OCI-M2 (cell line): ENCODE results near the gene MAGI2.

Source experiments
- DNase-seq: peaks from one replicate; lab custom pipeline; 2025; ENCODE audit not compliant: unreplicated experiment; lab: John Stamatoyannopoulos, UW

MAGI2 gene

GRCh38 chr7:78760620-78761355 is 692.7 kb downstream of the MAGI2 start:
- DNase-seq = no peak

DNA sequence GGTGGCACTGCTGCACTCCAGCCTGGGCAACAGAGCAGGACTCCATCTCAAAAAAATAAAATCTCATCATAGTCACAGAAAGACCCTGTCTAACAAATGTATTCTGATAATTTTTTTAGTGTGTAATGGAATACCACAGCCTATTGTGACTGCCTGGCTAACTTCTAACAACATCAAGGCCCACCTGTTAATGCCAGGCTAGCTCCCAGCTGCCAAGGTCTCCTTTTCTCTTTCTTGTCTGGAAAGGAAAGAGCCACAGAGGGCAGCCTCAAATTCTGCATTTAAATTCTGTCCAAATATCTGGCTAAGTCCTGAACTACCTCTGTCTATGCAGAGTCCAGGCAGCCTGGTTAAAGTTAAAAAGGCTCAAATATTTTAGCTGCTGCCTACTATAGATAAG is 700.9 kb downstream of the MAGI2 start:
- DNase-seq = no peak

- no peak for DNase-seq
Observed at GRCh38 chr7:78751253-78751652, 702.2 kb downstream of the MAGI2 start.

GRCh38 chr7:78749052-78749746 is 704.3 kb downstream of the MAGI2 start:
- DNase-seq = no peak

DNA sequence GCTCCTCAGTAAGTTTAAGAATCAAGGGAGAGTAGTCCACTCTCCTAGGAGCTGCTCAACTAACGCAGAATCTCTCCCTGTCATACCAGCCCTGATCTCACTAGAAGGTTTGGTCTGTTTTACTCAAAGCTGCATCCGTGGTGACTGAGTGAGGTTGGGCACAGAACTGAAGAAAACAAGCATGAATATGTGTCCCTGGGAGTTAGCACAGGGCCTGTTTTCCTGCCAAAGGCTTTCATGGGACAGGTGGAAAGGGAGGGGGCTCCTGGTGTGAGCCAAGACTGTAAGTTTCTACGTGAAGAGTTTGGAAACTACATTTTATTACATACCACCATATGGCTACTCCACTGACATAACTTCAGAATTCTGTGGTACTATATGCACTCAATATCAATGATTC is 705.9 kb downstream of the MAGI2 start:
- no peak for DNase-seq

DNA sequence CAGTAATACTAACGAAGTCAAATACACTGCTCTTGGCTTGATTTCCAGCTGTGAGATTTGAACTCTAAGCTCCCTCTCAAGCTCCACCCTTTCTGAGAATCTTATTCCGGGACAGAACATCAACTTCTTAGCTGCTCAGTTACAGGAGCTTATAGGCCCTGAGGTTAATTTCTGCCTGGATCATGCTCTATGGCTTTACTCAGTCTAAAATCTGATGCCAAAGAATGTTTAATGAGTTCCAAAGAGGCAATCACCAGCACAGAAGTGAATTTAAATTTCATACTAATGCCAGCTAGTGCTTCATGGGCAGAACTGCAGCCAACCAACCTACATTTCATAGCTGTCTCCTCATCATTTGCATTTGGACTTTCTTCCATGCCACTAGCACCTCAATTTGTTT is 707.2 kb downstream of the MAGI2 start:
- no peak for DNase-seq

- no peak for DNase-seq
Observed at GRCh38 chr7:78742694-78743093, 710.8 kb downstream of the MAGI2 start.

DNA sequence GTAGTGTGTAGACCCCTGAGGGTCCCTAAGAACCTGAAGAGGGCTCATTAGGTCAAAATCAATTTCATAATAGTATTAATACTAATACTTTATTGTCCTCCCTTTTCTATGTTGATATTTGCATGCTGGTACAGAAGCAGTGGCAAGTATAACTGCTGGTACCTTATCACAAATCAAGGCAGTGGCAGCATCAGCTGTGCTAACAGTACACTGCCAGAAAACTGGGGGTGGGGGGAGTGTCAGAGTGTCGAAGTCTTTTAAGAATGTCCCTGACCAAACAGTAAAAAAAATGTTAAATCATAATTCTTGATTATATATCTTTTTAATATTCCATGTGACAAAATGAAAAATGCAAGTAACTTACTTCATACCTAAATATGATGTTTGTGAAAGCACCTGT is 716.9 kb downstream of the MAGI2 start:
- no peak for DNase-seq

DNA sequence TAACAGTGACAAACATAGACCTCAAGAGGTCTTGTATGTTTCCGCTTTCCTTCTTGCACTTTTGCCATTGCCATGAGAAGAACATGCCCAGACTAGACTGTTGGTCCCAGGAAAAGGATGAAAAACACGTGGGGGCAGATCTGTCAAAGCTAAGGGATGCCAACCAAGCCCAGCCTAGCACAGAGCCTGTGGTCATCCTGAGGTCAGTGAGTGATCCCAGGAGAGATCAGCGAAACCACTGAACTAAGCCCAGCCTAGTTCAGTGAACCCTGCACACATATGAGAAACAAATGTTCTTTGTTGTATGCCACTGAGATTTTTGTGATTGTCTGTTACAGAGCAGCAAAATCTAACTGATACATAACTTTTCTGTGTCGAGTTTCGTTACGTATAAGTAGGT is 718.8 kb downstream of the MAGI2 start:
- no peak for DNase-seq

- DNase-seq = no peak
Observed at GRCh38 chr7:78720066-78720465, 733.4 kb downstream of the MAGI2 start.

- no peak for DNase-seq
Observed at GRCh38 chr7:78718212-78718611, 735.3 kb downstream of the MAGI2 start.

DNA sequence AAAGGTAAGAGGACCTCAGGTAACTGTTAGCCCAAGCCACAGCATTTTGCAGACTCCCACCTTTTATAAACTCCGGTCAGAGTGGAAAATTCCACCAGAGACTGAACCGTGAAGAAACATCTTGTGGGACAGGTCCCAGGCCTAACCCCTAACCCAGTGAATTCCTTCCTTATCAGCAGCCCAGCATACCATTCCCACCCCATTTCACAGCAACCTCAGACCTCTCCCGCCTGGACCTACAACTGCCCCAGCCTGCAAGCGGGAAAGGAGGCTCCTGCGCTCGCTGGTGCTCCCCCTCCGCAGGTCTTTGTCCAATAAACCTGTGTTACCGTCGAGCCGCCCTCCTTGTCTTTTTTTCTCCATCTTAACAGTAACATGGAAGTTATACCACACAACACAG is 736.6 kb downstream of the MAGI2 start:
- no peak for DNase-seq

DNA sequence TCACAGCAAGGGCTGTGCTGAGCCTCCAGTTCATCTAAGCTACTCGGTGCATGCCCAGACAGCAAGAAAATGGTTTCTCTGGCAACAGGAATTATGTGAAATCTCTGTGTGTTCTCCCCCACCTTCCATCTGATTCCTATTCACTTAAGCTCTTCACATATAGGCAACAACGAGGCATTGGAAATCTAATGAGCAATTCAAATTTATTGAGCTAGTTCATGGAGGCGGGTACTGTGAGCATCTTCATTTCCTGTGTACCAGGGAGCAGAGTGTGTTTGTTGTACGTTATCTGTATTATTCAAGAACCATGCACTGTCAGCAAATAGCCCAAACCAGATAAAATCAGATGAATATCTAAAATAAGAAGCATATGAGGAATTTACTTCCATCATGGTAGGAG is 739.1 kb downstream of the MAGI2 start:
- DNase-seq = no peak

GRCh38 chr7:78712111-78712510 is 741.4 kb downstream of the MAGI2 start:
- no peak for DNase-seq

DNA sequence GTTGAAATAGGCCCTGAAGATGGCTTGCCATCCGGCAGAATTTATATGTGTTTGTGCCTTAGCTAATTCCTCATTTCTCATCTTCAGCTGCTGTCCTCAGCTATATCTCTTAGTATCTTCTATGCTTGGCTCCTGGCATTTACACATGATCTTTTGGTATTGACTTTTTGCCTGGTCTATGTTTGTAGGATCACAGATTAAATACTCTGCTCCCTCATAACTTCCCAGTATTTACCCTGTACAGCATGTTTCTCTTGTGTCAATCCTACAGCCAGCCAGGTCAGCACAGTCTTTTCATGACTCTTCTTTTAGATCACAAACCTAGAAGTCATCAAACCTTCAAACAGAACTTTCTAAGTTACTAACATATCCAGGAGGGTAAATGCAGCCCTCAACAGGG is 743.8 kb downstream of the MAGI2 start:
- DNase-seq = no peak

- no peak for DNase-seq
Observed at GRCh38 chr7:78704504-78704903, 749.0 kb downstream of the MAGI2 start.

DNA sequence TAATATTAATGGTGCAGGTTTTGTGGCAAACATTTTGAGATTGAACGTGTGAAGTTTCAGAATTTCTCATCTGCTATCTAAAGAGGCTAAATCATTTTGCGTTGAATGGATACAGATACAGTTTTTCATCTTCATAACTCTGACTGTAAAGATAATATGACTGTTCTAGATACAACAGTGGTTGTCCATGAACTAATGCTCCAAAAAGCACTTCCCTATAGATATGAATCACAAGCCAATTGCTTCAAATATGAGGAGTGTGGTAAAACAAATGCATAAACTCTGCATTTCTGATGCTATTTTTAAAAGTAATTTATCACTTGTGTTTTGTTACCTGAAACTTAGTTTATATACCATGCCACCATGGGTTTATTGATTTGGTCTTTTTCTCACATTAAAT is 750.1 kb downstream of the MAGI2 start:
- DNase-seq = no peak

DNA sequence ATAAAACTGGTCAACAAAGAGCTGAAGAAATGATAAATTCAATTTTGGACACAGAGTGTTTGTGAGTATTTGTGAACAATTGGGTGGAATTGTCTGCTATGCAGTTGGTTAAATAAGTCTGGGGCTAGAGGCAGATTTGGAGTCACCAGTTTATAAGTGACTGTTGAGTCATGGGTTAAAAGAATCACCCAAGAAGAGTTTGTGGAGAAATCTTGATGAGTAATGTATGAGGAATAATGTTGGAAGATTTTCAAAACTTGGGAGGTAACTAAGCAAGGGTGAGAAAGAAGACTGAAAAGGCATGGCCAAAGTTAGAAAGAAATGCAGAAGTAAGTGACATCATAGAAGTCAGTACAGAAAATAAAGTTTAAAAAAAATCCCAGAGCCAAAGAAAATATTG is 750.7 kb downstream of the MAGI2 start:
- DNase-seq = no peak

DNA sequence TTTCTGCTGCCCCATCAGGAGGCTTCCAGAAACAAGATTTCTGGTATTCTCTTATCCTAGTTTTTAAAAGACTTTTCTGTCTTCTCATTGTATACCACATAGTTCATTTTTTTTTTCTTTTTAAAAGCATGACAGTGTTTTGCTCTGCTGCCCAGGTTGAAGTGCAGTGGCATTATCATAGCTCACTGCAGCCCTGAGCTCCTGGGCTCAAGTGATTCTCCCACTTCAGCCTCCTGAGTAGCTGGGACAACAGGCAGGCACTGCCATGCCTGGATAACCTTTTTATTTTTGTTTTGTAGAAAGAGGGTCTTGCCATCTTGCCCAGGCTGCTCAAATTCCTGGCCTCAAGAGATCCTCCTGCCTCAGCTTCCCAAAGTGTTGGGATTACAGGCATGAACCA is 757.6 kb downstream of the MAGI2 start:
- DNase-seq = no peak

DNA sequence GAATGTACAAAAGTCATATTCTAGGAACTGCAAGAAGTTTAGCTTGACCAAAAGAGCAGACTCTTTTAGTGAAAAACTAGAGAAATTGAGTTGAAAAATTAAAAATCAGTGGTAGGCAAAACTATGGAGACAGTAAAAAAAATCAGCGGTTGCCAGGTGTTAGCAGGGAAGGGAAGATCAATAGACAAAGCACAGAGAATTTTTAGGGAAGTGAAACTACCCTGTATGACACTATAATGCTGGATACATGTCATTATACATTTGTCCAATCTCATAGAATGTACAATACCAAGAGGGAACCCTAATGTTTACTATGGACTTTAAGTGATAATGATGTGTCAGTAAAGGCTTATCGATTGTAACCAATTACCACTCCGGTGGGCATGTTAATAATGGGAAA is 761.9 kb downstream of the MAGI2 start:
- no peak for DNase-seq

GRCh38 chr7:78690174-78690573 is 763.3 kb downstream of the MAGI2 start:
- no peak for DNase-seq

GRCh38 chr7:78688376-78688775 is 765.1 kb downstream of the MAGI2 start:
- no peak for DNase-seq

DNA sequence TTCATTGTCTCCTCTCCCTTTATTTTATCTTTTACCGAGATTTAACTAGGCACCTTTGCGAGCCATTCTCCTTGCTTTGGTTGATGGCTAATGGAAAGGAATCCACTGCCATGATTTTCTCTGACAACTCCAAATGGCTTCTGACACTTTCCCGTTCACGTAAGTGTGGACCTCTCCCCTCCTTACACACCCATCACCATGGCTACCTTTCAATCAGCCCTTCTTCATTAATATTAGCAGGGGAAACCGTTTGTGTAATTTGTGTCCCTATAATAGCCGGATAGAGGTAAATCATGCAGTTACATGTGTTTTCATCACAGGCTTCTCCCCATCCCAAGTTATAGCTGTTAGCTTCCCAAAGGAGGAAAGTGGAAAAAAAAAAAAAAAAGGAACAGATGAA is 767.3 kb downstream of the MAGI2 start:
- DNase-seq = no peak
